HUES64 (cell line): ENCODE measurements around the gene ACSF3.

Experiments
- H3K27ac ChIP-seq: 2 replicates; pipeline ENCODE4 v1.7.0; 2013; ENCODE audit warnings: low read depth, low read length, inconsistent platforms
- H3K27me3 ChIP-seq: 2 replicates; pipeline ENCODE4 v1.6.1; 2013; ENCODE audit warnings: mild to moderate bottlenecking, low read length; ENCODE audit not compliant: insufficient read depth
- H3K36me3 ChIP-seq: 2 replicates; pipeline ENCODE4 v1.6.1; 2013; ENCODE audit warnings: mild to moderate bottlenecking, low read length; ENCODE audit not compliant: insufficient read depth
- H3K4me1 ChIP-seq: 2 replicates; pipeline ENCODE4 v1.6.1; 2013; ENCODE audit warnings: mild to moderate bottlenecking, low read length, moderate library complexity; ENCODE audit not compliant: insufficient read depth
- H3K4me3 ChIP-seq: 2 replicates; pipeline ENCODE4 v1.5.1; 2013; ENCODE audit warnings: mild to moderate bottlenecking, low read length, moderate library complexity
- H3K9ac ChIP-seq: 2 replicates; pipeline ENCODE4 v1.6.1; 2013; ENCODE audit warnings: mild to moderate bottlenecking, low read depth, low read length
- H3K9me3 ChIP-seq: 2 replicates; pipeline ENCODE4 v1.6.1; 2013; ENCODE audit warnings: low read depth, low read length; ENCODE audit not compliant: insufficient read depth
- WGBS: fragments of 150-250, 120-280 bp; methylation state at CpG from one replicate; pipeline ENCODE4 v1.1.7; 2013; ENCODE audit warnings: missing lambda C conversion rate; 5-methylcytosine and 5-hydroxymethylcytosine counted together

ACSF3 gene

GRCh38 chr16:89121691-89122321 is 28.2 kb downstream of the ACSF3 start:
- H3K4me1 ChIP-seq: no peaks in the 10 kb centered on the region
- peaks cover 64% of the 10 kb centered on the region for H3K36me3 ChIP-seq
- H3K27me3 ChIP-seq: no peaks in the 10 kb centered on the region
- H3K27ac ChIP-seq: no peak overlapping the region
- no peaks in the 10 kb centered on the region for H3K9me3 ChIP-seq
- WGBS: 93% methylated on average over 23 of the region's 24 CpGs
- H3K9ac ChIP-seq: no peak overlapping the region
- H3K4me3 ChIP-seq: no peak overlapping the region

- Histone ChIP-seq H3K4me3 (no peak overlapping the region), H3K27me3 (no peaks in the 10 kb centered on the region), H3K27ac (no peak overlapping the region), H3K36me3 (peaks cover 58% of the 10 kb centered on the region), H3K4me1 (no peaks in the 10 kb centered on the region), H3K9ac (no peak overlapping the region), H3K9me3 (no peaks in the 10 kb centered on the region)
- 91% methylated on average over 11 of the region's 11 CpGs for WGBS
Measured at GRCh38 chr16:89122322-89122851, 28.7 kb downstream of the ACSF3 start.

GRCh38 chr16:89123001-89123830 is 29.6 kb downstream of the ACSF3 start:
- Histone ChIP-seq H3K4me3 (no peak overlapping the region), H3K27ac (no peak overlapping the region), H3K27me3 (no peaks in the 10 kb centered on the region), H3K36me3 (peaks cover 50% of the 10 kb centered on the region), H3K9ac (no peak overlapping the region), H3K9me3 (no peaks in the 10 kb centered on the region), H3K4me1 (no peaks in the 10 kb centered on the region)
- 91% methylated on average over 25 of the region's 25 CpGs for WGBS

- H3K9ac ChIP-seq: no peak overlapping the region
- H3K27ac ChIP-seq: no peak overlapping the region
- H3K27me3 ChIP-seq: no peaks in the 10 kb centered on the region
- H3K9me3 ChIP-seq: no peaks in the 10 kb centered on the region
- no peak overlapping the region for H3K4me3 ChIP-seq
- H3K36me3 ChIP-seq: peaks cover 47% of the 10 kb centered on the region
- no peaks in the 10 kb centered on the region for H3K4me1 ChIP-seq
- WGBS: 96% methylated on average over 12 of the region's 12 CpGs
Measured at GRCh38 chr16:89123831-89124100, 30.1 kb downstream of the ACSF3 start.

GRCh38 chr16:89129378-89129777 is 35.7 kb downstream of the ACSF3 start:
- Histone ChIP-seq H3K9me3 (no peaks in the 10 kb centered on the region), H3K4me3 (no peak overlapping the region), H3K36me3 (peaks cover 30% of the 10 kb centered on the region), H3K9ac (no peak overlapping the region), H3K27me3 (no peaks in the 10 kb centered on the region), H3K4me1 (no peaks in the 10 kb centered on the region), H3K27ac (no peak overlapping the region)
- no CpG with 5 or more reads among the region's 1 CpG for WGBS

- no peaks in the 10 kb centered on the region for H3K27me3 ChIP-seq
- no peak overlapping the region for H3K27ac ChIP-seq
- H3K4me1 ChIP-seq: no peaks in the 10 kb centered on the region
- H3K9me3 ChIP-seq: no peaks in the 10 kb centered on the region
- H3K9ac ChIP-seq: no peak overlapping the region
- H3K36me3 ChIP-seq: peaks cover 27% of the 10 kb centered on the region
- H3K4me3 ChIP-seq: no peak overlapping the region
- 93% methylated on average over 5 of the region's 5 CpGs for WGBS
Measured at GRCh38 chr16:89130448-89130847, 36.8 kb downstream of the ACSF3 start.

- peaks cover 23% of the 10 kb centered on the region for H3K36me3 ChIP-seq
- no peak overlapping the region for H3K4me3 ChIP-seq
- no peak overlapping the region for H3K9ac ChIP-seq
- no peaks in the 10 kb centered on the region for H3K9me3 ChIP-seq
- no peaks in the 10 kb centered on the region for H3K27me3 ChIP-seq
- no peak overlapping the region for H3K27ac ChIP-seq
- WGBS: 95% methylated on average over 17 of the region's 17 CpGs
- H3K4me1 ChIP-seq: no peaks in the 10 kb centered on the region
Measured at GRCh38 chr16:89131783-89132182, 38.1 kb downstream of the ACSF3 start.

- no peak overlapping the region for H3K9ac ChIP-seq
- H3K4me3 ChIP-seq: no peak overlapping the region
- WGBS: 94% methylated on average over 22 of the region's 22 CpGs
- H3K4me1 ChIP-seq: no peaks in the 10 kb centered on the region
- H3K9me3 ChIP-seq: no peaks in the 10 kb centered on the region
- H3K27me3 ChIP-seq: no peaks in the 10 kb centered on the region
- H3K36me3 ChIP-seq: peaks cover 23% of the 10 kb centered on the region
- no peak overlapping the region for H3K27ac ChIP-seq
Measured at GRCh38 chr16:89132194-89133005, 38.7 kb downstream of the ACSF3 start.

GRCh38 chr16:89133457-89134127 is 39.9 kb downstream of the ACSF3 start:
- Histone ChIP-seq H3K36me3 (peaks cover 23% of the 10 kb centered on the region), H3K27me3 (no peaks in the 10 kb centered on the region), H3K4me3 (no peak overlapping the region), H3K9ac (no peak overlapping the region), H3K4me1 (no peaks in the 10 kb centered on the region), H3K27ac (no peak overlapping the region), H3K9me3 (no peaks in the 10 kb centered on the region)
- 95% methylated on average over 25 of the region's 25 CpGs for WGBS

- Histone ChIP-seq H3K27me3 (no peaks in the 10 kb centered on the region), H3K9me3 (no peaks in the 10 kb centered on the region), H3K27ac (no peak overlapping the region), H3K9ac (no peak overlapping the region), H3K4me3 (no peak overlapping the region), H3K36me3 (peaks cover 19% of the 10 kb centered on the region), H3K4me1 (no peaks in the 10 kb centered on the region)
- WGBS: 92% methylated on average over 20 of the region's 20 CpGs
Measured at GRCh38 chr16:89134269-89134668, 40.6 kb downstream of the ACSF3 start.
